ENCODE data around the gene VPS8. TPM values are rescaled to one million over a fixed set of nuclear protein-coding genes. Genes with fewer than 3 reads are reported as not detected.

VPS8 gene, protein sequence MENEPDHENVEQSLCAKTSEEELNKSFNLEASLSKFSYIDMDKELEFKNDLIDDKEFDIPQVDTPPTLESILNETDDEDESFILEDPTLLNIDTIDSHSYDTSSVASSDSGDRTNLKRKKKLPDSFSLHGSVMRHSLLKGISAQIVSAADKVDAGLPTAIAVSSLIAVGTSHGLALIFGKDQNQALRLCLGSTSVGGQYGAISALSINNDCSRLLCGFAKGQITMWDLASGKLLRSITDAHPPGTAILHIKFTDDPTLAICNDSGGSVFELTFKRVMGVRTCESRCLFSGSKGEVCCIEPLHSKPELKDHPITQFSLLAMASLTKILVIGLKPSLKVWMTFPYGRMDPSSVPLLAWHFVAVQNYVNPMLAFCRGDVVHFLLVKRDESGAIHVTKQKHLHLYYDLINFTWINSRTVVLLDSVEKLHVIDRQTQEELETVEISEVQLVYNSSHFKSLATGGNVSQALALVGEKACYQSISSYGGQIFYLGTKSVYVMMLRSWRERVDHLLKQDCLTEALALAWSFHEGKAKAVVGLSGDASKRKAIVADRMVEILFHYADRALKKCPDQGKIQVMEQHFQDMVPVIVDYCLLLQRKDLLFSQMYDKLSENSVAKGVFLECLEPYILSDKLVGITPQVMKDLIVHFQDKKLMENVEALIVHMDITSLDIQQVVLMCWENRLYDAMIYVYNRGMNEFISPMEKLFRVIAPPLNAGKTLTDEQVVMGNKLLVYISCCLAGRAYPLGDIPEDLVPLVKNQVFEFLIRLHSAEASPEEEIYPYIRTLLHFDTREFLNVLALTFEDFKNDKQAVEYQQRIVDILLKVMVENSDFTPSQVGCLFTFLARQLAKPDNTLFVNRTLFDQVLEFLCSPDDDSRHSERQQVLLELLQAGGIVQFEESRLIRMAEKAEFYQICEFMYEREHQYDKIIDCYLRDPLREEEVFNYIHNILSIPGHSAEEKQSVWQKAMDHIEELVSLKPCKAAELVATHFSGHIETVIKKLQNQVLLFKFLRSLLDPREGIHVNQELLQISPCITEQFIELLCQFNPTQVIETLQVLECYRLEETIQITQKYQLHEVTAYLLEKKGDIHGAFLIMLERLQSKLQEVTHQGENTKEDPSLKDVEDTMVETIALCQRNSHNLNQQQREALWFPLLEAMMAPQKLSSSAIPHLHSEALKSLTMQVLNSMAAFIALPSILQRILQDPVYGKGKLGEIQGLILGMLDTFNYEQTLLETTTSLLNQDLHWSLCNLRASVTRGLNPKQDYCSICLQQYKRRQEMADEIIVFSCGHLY (N-terminal part only)
- polyA plus RNA-seq (2011; rRNA removed) (27.0 and 30.1 TPM in 2 replicates), polyA plus RNA-seq (2017; fragmentation: RNase III; extraction: RNeasy Plus Mini Kit Qiagen cat#74134 plus additional on column Dnase treatment) (10.3 to 13.3 TPM (median 10.3 TPM) in 3 replicates), polyA minus RNA-seq (2011; rRNA and poly(A)+ RNA removed) (40.9 and 48.6 TPM in 2 replicates)
- 5.0 and 5.5 TPM in 2 replicates for polyA plus RNA-seq (2012; cell fraction: cytosol; rRNA removed)
- polyA plus RNA-seq (2012; cell fraction: nucleus; rRNA removed) = 7.5 and 10.7 TPM in 2 replicates

- peak within 1 kb of the TSS; percentile 78 to 95 for H3K27ac ChIP-seq
- H3K4me3 ChIP-seq = peak within 1 kb of the TSS; percentile 66
- ATAC-seq (peak; percentile 97), FAIRE-seq (no peak), DNase-seq (ENCODE audit: low read depth in 1 of 2, low spot score in 1 of 2) (peak; percentile 75 to 91)
- CTCF ChIA-PET = interaction anchor here (0.6 to 3.7 kb wide), 8 partner anchors 9 to 292 kb away, joined by 3 to 15 read pairs (median 3); partner anchors contain the start of gene EPHB3
- POLR2A ChIA-PET = no interaction called here
- peak within 1 kb of the TSS; percentile 97 for H3K4me2 ChIP-seq
- H3K4me1 ChIP-seq = peaks cover 13% of the 10 kb centered on the region; the same call in 2 of the 3 replicates
- H3K9me3 ChIP-seq = no peaks in the 10 kb centered on the region
- under 1% methylated on average over 26 of the region's 50 CpGs for WGBS (ENCODE audit: missing lambda C conversion rate)
- no peak for TF ChIP-seq NFE2L2 (conservative IDR thresholded peaks at IDR 0.05; ENCODE audit: low read length)
- TF ChIP-seq MAX (IDR thresholded peaks at IDR 0.05) = peak; percentile 69
- TF ChIP-seq, protein P1, sequence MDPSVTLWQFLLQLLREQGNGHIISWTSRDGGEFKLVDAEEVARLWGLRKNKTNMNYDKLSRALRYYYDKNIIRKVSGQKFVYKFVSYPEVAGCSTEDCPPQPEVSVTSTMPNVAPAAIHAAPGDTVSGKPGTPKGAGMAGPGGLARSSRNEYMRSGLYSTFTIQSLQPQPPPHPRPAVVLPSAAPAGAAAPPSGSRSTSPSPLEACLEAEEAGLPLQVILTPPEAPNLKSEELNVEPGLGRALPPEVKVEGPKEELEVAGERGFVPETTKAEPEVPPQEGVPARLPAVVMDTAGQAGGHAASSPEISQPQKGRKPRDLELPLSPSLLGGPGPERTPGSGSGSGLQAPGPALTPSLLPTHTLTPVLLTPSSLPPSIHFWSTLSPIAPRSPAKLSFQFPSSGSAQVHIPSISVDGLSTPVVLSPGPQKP (IDR thresholded peaks at IDR 0.05; ENCODE audit: low read depth, low read length) = no peak
- TF ChIP-seq KDM1A (IDR thresholded peaks at IDR 0.05; ENCODE audit: low read depth) = no peak
- TF ChIP-seq ZNF302 (CRISPR knock-in tag; IDR thresholded peaks at IDR 0.05) = no peak
- TF ChIP-seq ZC3H11A (IDR thresholded peaks at IDR 0.05) = no peak
- TF ChIP-seq NR3C1 (IDR thresholded peaks at IDR 0.05) = no peak
- TF ChIP-seq RNF2 (IDR thresholded peaks at IDR 0.05; ENCODE audit: borderline replicate concordance, low read depth) = no peak
- TF ChIP-seq TFCP2L1 (CRISPR knock-in tag; IDR thresholded peaks at IDR 0.05) = no peak
- TF ChIP-seq POLR2A (IDR thresholded peaks at IDR 0.05; ENCODE audit: low read length) = peak; percentile 90
- TF ChIP-seq, protein P2, sequence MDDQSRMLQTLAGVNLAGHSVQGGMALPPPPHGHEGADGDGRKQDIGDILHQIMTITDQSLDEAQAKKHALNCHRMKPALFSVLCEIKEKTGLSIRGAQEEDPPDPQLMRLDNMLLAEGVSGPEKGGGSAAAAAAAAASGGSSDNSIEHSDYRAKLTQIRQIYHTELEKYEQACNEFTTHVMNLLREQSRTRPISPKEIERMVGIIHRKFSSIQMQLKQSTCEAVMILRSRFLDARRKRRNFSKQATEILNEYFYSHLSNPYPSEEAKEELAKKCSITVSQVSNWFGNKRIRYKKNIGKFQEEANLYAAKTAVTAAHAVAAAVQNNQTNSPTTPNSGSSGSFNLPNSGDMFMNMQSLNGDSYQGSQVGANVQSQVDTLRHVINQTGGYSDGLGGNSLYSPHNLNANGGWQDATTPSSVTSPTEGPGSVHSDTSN (IDR thresholded peaks at IDR 0.05) = no peak
- peak in 1 of 2 experiments; percentile 52; a peak in 2 of 5 replicates for TF ChIP-seq JUN (IDR thresholded peaks at IDR 0.05)
- TF ChIP-seq, protein P3, sequence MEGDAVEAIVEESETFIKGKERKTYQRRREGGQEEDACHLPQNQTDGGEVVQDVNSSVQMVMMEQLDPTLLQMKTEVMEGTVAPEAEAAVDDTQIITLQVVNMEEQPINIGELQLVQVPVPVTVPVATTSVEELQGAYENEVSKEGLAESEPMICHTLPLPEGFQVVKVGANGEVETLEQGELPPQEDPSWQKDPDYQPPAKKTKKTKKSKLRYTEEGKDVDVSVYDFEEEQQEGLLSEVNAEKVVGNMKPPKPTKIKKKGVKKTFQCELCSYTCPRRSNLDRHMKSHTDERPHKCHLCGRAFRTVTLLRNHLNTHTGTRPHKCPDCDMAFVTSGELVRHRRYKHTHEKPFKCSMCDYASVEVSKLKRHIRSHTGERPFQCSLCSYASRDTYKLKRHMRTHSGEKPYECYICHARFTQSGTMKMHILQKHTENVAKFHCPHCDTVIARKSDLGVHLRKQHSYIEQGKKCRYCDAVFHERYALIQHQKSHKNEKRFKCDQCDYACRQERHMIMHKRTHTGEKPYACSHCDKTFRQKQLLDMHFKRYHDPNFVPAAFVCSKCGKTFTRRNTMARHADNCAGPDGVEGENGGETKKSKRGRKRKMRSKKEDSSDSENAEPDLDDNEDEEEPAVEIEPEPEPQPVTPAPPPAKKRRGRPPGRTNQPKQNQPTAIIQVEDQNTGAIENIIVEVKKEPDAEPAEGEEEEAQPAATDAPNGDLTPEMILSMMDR (IDR thresholded peaks at IDR 0.05) = no peak
- peak; percentile 32; the same call in 1 of the 2 replicates for TF ChIP-seq KDM5A (IDR thresholded peaks at IDR 0.05)
- no peak for TF ChIP-seq CHD2 (IDR thresholded peaks at IDR 0.05; ENCODE audit: low read length, partially characterized antibody)
- TF ChIP-seq BCL3 (IDR thresholded peaks at IDR 0.05) = 0 out of 3 replicates have a peak, but pooled peaks have one; percentile 52
- no peak for TF ChIP-seq FOSL2 (IDR thresholded peaks at IDR 0.05)
- 0 out of 2 replicates have a peak, but pooled peaks have one; percentile 5 for TF ChIP-seq FOSL2 (CRISPR knock-in tag; IDR thresholded peaks at IDR 0.05)
- peak; percentile 66; the same call in 1 of the 2 replicates for TF ChIP-seq PHF8 (IDR thresholded peaks at IDR 0.05; ENCODE audit: borderline replicate concordance, low read depth)
- TF ChIP-seq CEBPB (IDR thresholded peaks at IDR 0.05) = no peak
- no peak for TF ChIP-seq RARB (CRISPR knock-in tag; IDR thresholded peaks at IDR 0.05)
- TF ChIP-seq, protein P4, sequence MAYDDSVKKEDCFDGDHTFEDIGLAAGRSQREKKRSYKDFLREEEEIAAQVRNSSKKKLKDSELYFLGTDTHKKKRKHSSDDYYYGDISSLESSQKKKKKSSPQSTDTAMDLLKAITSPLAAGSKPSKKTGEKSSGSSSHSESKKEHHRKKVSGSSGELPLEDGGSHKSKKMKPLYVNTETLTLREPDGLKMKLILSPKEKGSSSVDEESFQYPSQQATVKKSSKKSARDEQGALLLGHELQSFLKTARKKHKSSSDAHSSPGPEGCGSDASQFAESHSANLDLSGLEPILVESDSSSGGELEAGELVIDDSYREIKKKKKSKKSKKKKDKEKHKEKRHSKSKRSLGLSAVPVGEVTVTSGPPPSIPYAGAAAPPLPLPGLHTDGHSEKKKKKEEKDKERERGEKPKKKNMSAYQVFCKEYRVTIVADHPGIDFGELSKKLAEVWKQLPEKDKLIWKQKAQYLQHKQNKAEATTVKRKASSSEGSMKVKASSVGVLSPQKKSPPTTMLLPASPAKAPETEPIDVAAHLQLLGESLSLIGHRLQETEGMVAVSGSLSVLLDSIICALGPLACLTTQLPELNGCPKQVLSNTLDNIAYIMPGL (CRISPR knock-in tag; IDR thresholded peaks at IDR 0.05; ENCODE audit: borderline replicate concordance) = no peak
- TF ChIP-seq EHF (CRISPR knock-in tag; IDR thresholded peaks at IDR 0.05) = no peak
- TF ChIP-seq HOXB5 (CRISPR knock-in tag; IDR thresholded peaks at IDR 0.05) = no peak
- no peak for TF ChIP-seq RFX5 (IDR thresholded peaks at IDR 0.05)
- no peak for TF ChIP-seq MYC (IDR thresholded peaks at IDR 0.05; ENCODE audit: borderline replicate concordance, low read length)
These were observed at the start of gene VPS8 for GRCh38 chr3:184811999-184812661. TSS of gene VPS8 (plus strand) at chr3:184812166. CDS start at chr3:184824633, 12,467 bp downstream.

All from A549 (cell line).